Immature natural killer cell (primary cell): ENCODE results near the gene TBC1D22A. TPM values are rescaled to one million over a fixed set of nuclear protein-coding genes. Genes with fewer than 3 reads are reported as not detected.

Experiments used
- DNase-seq, 3 donors: peaks; one replicate each; pipeline ENCODE4 v3.0.0; 2022; ENCODE audit warnings: mixed read lengths in 1 of 3
- H3K27ac Mint-ChIP-seq, 6 donors: one replicate each; pipeline ENCODE4 v1.8.0; 2020; ENCODE audit warnings: mixed read lengths in 6 of 6, mild to moderate bottlenecking in 5 of 6, inconsistent platforms in 4 of 6, moderate library complexity in 3 of 6
- H3K27me3 Mint-ChIP-seq, 3 donors: one replicate each; pipeline ENCODE4 v1.8.0; 2020 to 2021; ENCODE audit warnings: low read depth in 3 of 3, mild to moderate bottlenecking in 3 of 3, mixed read lengths in 3 of 3, moderate library complexity in 3 of 3, inconsistent platforms in 1 of 3
- H3K36me3 Mint-ChIP-seq, 3 donors: one replicate each; pipeline ENCODE4 v1.8.0; 2020; ENCODE audit warnings: mixed read lengths in 3 of 3, inconsistent platforms in 2 of 3, mild to moderate bottlenecking in 2 of 3
- H3K4me1 Mint-ChIP-seq, 2 donors: one replicate each; pipeline ENCODE4 v1.8.0; 2020; ENCODE audit warnings: inconsistent platforms in 2 of 2, mild to moderate bottlenecking in 2 of 2, mixed read lengths in 2 of 2, moderate library complexity in 1 of 2
- H3K4me3 Mint-ChIP-seq, 5 donors: one replicate each; pipeline ENCODE4 v1.8.0; 2020; ENCODE audit warnings: mild to moderate bottlenecking in 5 of 5, mixed read lengths in 5 of 5, inconsistent platforms in 3 of 5, moderate library complexity in 3 of 5
- H3K9me3 Mint-ChIP-seq, 6 donors: one replicate each; pipeline ENCODE4 v1.8.0; 2020; ENCODE audit warnings: mild to moderate bottlenecking in 6 of 6, mixed read lengths in 6 of 6, inconsistent platforms in 4 of 6, moderate library complexity in 3 of 6
- polyA plus RNA-seq, 3 donors: library from polyadenylated mRNA; unstranded; fragments of 300-500 nt; fragmentation: Illumina TruSeq; gene quantifications; one replicate each; pipeline ENCODE4 v1.2.3, GENCODE V29; 2021

The TBC1D22A gene
- polyA plus RNA-seq, 3 donors from 2014 or later: 20.6 to 28.0 (median 24.0) TPM

GRCh38 chr22:46827136-46827780 is 64.8 kb downstream of the TBC1D22A start:
- Mint-ChIP-seq H3K36me3 (peaks cover 0 to 3% (median 3%) of the 10 kb centered on the region in 3 donors), H3K4me3 (no peak overlapping the region)

GRCh38 chr22:46827781-46828180 is 65.3 kb downstream of the TBC1D22A start:
- DNase-seq: no peak
- peaks cover 50 to 71% of the 10 kb centered on the region in 2 donors for H3K4me1 Mint-ChIP-seq
- no peak overlapping the region for H3K4me3 Mint-ChIP-seq
- no peak overlapping the region for H3K27ac Mint-ChIP-seq
- no peaks in the 10 kb centered on the region for H3K9me3 Mint-ChIP-seq
- peaks cover 0 to 3% (median 3%) of the 10 kb centered on the region in 3 donors for H3K36me3 Mint-ChIP-seq
- H3K27me3 Mint-ChIP-seq: peaks cover 0 to 7% (median 4%) of the 10 kb centered on the region in 3 donors

More at GRCh38 chr22:46827136-46827780, 64.8 kb downstream of the TBC1D22A start:
- no peak overlapping the region for H3K27ac Mint-ChIP-seq
- H3K9me3 Mint-ChIP-seq: no peaks in the 10 kb centered on the region
- no peak for DNase-seq
- peaks cover 0 to 7% (median 4%) of the 10 kb centered on the region in 3 donors for H3K27me3 Mint-ChIP-seq
- H3K4me1 Mint-ChIP-seq: peaks cover 53 to 75% of the 10 kb centered on the region in 2 donors

GRCh38 chr22:46828323-46828900 is 66.0 kb downstream of the TBC1D22A start:
- H3K9me3 Mint-ChIP-seq: no peaks in the 10 kb centered on the region
- peaks cover 52 to 75% of the 10 kb centered on the region in 2 donors for H3K4me1 Mint-ChIP-seq
- peaks cover 0 to 7% (median 4%) of the 10 kb centered on the region in 3 donors for H3K27me3 Mint-ChIP-seq
- H3K36me3 Mint-ChIP-seq: peaks cover 2 to 6% (median 6%) of the 10 kb centered on the region in 3 donors
- no peak overlapping the region for H3K4me3 Mint-ChIP-seq
- H3K27ac Mint-ChIP-seq: peak overlapping the region in 1 of 6 donors; percentile 60
- no peak for DNase-seq

GRCh38 chr22:46829117-46829891 is 66.9 kb downstream of the TBC1D22A start:
- peaks cover 4 to 12% (median 8%) of the 10 kb centered on the region in 3 donors for H3K36me3 Mint-ChIP-seq
- no peak overlapping the region for H3K4me3 Mint-ChIP-seq

GRCh38 chr22:46829941-46830715 is 67.7 kb downstream of the TBC1D22A start:
- no peak overlapping the region for H3K4me3 Mint-ChIP-seq
- peak overlapping the region in 2 of 6 donors; percentile 12 to 40 for H3K27ac Mint-ChIP-seq
- peaks cover 3 to 11% (median 6%) of the 10 kb centered on the region in 6 donors for H3K9me3 Mint-ChIP-seq
- DNase-seq: no peak
- H3K27me3 Mint-ChIP-seq: peaks cover 0 to 7% (median 4%) of the 10 kb centered on the region in 3 donors
- H3K36me3 Mint-ChIP-seq: peaks cover 10 to 18% (median 13%) of the 10 kb centered on the region in 3 donors
- peaks cover 42 to 60% of the 10 kb centered on the region in 2 donors for H3K4me1 Mint-ChIP-seq

More at GRCh38 chr22:46829117-46829891, 66.9 kb downstream of the TBC1D22A start:
- H3K4me1 Mint-ChIP-seq: peaks cover 49 to 69% of the 10 kb centered on the region in 2 donors
- peak overlapping the region in 1 of 6 donors; percentile 13 for H3K27ac Mint-ChIP-seq
- no peak for DNase-seq
- H3K27me3 Mint-ChIP-seq: peaks cover 0 to 7% (median 4%) of the 10 kb centered on the region in 3 donors
- H3K9me3 Mint-ChIP-seq: peaks cover 0 to 3% (median 0%) of the 10 kb centered on the region in 6 donors

- Mint-ChIP-seq H3K36me3 (peaks cover 16 to 22% (median 17%) of the 10 kb centered on the region in 3 donors), H3K27ac (peak overlapping the region in 2 of 6 donors; percentile 12 to 32), H3K4me1 (peaks cover 44 to 60% of the 10 kb centered on the region in 2 donors), H3K27me3 (peaks cover 0 to 7% (median 4%) of the 10 kb centered on the region in 3 donors), H3K9me3 (peaks cover 8 to 18% (median 12%) of the 10 kb centered on the region in 6 donors), H3K4me3 (no peak overlapping the region)
- no peak for DNase-seq
These were observed 68.4 kb downstream of the TBC1D22A start for GRCh38 chr22:46830841-46831240.

GRCh38 chr22:46833228-46833627 is 70.8 kb downstream of the TBC1D22A start:
- Mint-ChIP-seq H3K4me1 (peaks cover 29 to 40% of the 10 kb centered on the region in 2 donors), H3K36me3 (peaks cover 17 to 28% (median 19%) of the 10 kb centered on the region in 3 donors), H3K4me3 (no peak overlapping the region), H3K9me3 (peaks cover 8 to 26% (median 13%) of the 10 kb centered on the region in 6 donors), H3K27ac (no peak overlapping the region), H3K27me3 (peaks cover 2 to 4% (median 3%) of the 10 kb centered on the region in 3 donors)
- DNase-seq: no peak

- Mint-ChIP-seq H3K4me3 (no peak overlapping the region), H3K27me3 (peaks cover 0 to 4% (median 2%) of the 10 kb centered on the region in 3 donors), H3K36me3 (peaks cover 14 to 28% (median 19%) of the 10 kb centered on the region in 3 donors), H3K9me3 (peaks cover 8 to 26% (median 13%) of the 10 kb centered on the region in 6 donors), H3K4me1 (peaks cover 23 to 31% of the 10 kb centered on the region in 2 donors), H3K27ac (no peak overlapping the region)
- no peak for DNase-seq
These were observed 71.7 kb downstream of the TBC1D22A start for GRCh38 chr22:46834021-46834737.

- H3K9me3 Mint-ChIP-seq: peaks cover 8 to 26% (median 13%) of the 10 kb centered on the region in 6 donors
- H3K4me3 Mint-ChIP-seq: no peak overlapping the region
- H3K27ac Mint-ChIP-seq: no peak overlapping the region
- H3K36me3 Mint-ChIP-seq: peaks cover 14 to 28% (median 19%) of the 10 kb centered on the region in 3 donors
- peaks cover 0 to 4% (median 2%) of the 10 kb centered on the region in 3 donors for H3K27me3 Mint-ChIP-seq
- peaks cover 16 to 28% of the 10 kb centered on the region in 2 donors for H3K4me1 Mint-ChIP-seq
- DNase-seq: no peak
These were observed 72.8 kb downstream of the TBC1D22A start for GRCh38 chr22:46835288-46835687.

- H3K4me1 Mint-ChIP-seq: peaks cover 12 to 26% of the 10 kb centered on the region in 2 donors
- peaks cover 0 to 3% (median 2%) of the 10 kb centered on the region in 3 donors for H3K27me3 Mint-ChIP-seq
- peaks cover 14 to 28% (median 19%) of the 10 kb centered on the region in 3 donors for H3K36me3 Mint-ChIP-seq
- H3K27ac Mint-ChIP-seq: no peak overlapping the region
- DNase-seq: no peak
- peaks cover 8 to 26% (median 13%) of the 10 kb centered on the region in 6 donors for H3K9me3 Mint-ChIP-seq
- H3K4me3 Mint-ChIP-seq: no peak overlapping the region
These were observed 73.2 kb downstream of the TBC1D22A start for GRCh38 chr22:46835693-46836092.

GRCh38 chr22:46841522-46841921 is 79.1 kb downstream of the TBC1D22A start:
- peaks cover 26 to 59% of the 10 kb centered on the region in 2 donors for H3K4me1 Mint-ChIP-seq
- H3K36me3 Mint-ChIP-seq: peaks cover 0 to 9% (median 0%) of the 10 kb centered on the region in 3 donors
- H3K27me3 Mint-ChIP-seq: peaks cover 0 to 2% (median 1%) of the 10 kb centered on the region in 3 donors
- peaks cover 0 to under 1% (median 0%) of the 10 kb centered on the region in 6 donors for H3K9me3 Mint-ChIP-seq
- H3K27ac Mint-ChIP-seq: peak overlapping the region in 1 of 6 donors; percentile 9
- H3K4me3 Mint-ChIP-seq: no peak overlapping the region
- DNase-seq: no peak

- Mint-ChIP-seq H3K27me3 (peaks cover 0 to 2% (median 1%) of the 10 kb centered on the region in 3 donors), H3K36me3 (peaks cover 0 to 4% (median 0%) of the 10 kb centered on the region in 3 donors), H3K4me3 (no peak overlapping the region), H3K27ac (no peak overlapping the region), H3K4me1 (peaks cover 37 to 70% of the 10 kb centered on the region in 2 donors), H3K9me3 (no peaks in the 10 kb centered on the region)
- DNase-seq: no peak
These were observed 80.2 kb downstream of the TBC1D22A start for GRCh38 chr22:46842606-46843005.
